PC-3 (cell line): ENCODE measurements around the gene STX12. TPM values are rescaled to one million over a fixed set of nuclear protein-coding genes. Genes with fewer than 3 reads are reported as not detected.
A peak's percentile ranks its signal among the peaks of the same experiment; 100 is the strongest.

Experiments
- ATAC-seq: fragments of 200-7000 bp; cut with Tn5 transposase; 2 replicates; pipeline ENCODE4 v1.9.1; 2020; ENCODE audit warnings: mild to moderate bottlenecking, moderate library complexity
- BruUV-seq: library from RNA; stranded (reverse); fragments of 400-500 nt; replicated peaks from 2 replicates; lab custom pipeline; 2021; lab: Mats Ljungman, UMichigan
- CTCF ChIA-PET: fragments of 300-600 bp; sonication (Branson Sonifier 250); formaldehyde crosslinking; loops from one replicate; lab custom pipeline; 2022; ENCODE audit warnings: antibody characterized with exemption; lab: Charles Lee
- POLR2A ChIA-PET: fragments of 300-600 bp; sonication (Branson Sonifier 250); formaldehyde crosslinking; loops from one replicate; lab custom pipeline; 2022; ENCODE audit warnings: antibody characterized with exemption; ENCODE audit not compliant: unreplicated experiment; lab: Charles Lee
- DNase-seq: peaks from one replicate; pipeline ENCODE4 v3.0.0-alpha.2; 2015
- H2AFZ ChIP-seq: fragments of 300-600 bp; sonication (generic); 2 replicates; pipeline ENCODE4 v1.6.0; 2016; ENCODE audit warnings: antibody characterized with exemption, low read length
- H3F3A ChIP-seq: fragments of 300-600 bp; sonication (generic); one replicate; pipeline ENCODE4 v1.6.0; 2017; ENCODE audit warnings: antibody characterized with exemption, low read length, control low read depth, mild to moderate bottlenecking; ENCODE audit not compliant: unreplicated experiment
- H3K27ac ChIP-seq: fragments of 300-600 bp; sonication (generic); 2 replicates; pipeline ENCODE4 v1.5.1; 2016; ENCODE audit warnings: mild to moderate bottlenecking, low read length
- H3K27me3 ChIP-seq: fragments of 300-600 bp; sonication (generic); 2 replicates; pipeline ENCODE4 v1.6.1; 2016; ENCODE audit warnings: low read length, mixed read lengths
- H3K36me3 ChIP-seq: fragments of 300-600 bp; sonication (generic); 2 replicates; pipeline ENCODE4 v1.6.1; 2016; ENCODE audit warnings: low read depth, mixed run types, low read length, mixed read lengths
- H3K4me1 ChIP-seq: fragments of 300-600 bp; sonication (generic); 2 replicates; pipeline ENCODE4 v1.5.1; 2016; ENCODE audit warnings: low read length; ENCODE audit not compliant: insufficient read depth
- H3K4me2 ChIP-seq: fragments of 300-600 bp; sonication (generic); 2 replicates; pipeline ENCODE4 v1.6.0; 2016; ENCODE audit warnings: low read length
- H3K4me3 ChIP-seq: fragments of 300-600 bp; sonication (generic); 2 replicates; pipeline ENCODE4 v1.5.1; 2016; ENCODE audit warnings: mild to moderate bottlenecking, low read length, mixed read lengths
- H3K79me2 ChIP-seq: fragments of 300-600 bp; sonication (generic); 2 replicates; pipeline ENCODE4 v1.6.1; 2017; ENCODE audit warnings: low read length, mixed read lengths
- H3K9ac ChIP-seq: fragments of 300-600 bp; sonication (generic); 2 replicates; pipeline ENCODE4 v1.6.0; 2016; ENCODE audit warnings: mild to moderate bottlenecking, low read length
- H3K9me2 ChIP-seq: fragments of 300-600 bp; sonication (generic); replicated peaks from 2 replicates; pipeline ENCODE4 v1.6.1; 2016; ENCODE audit warnings: mixed run types, low read length, mixed read lengths
- H3K9me3 ChIP-seq: fragments of 300-600 bp; sonication (generic); 2 replicates; pipeline ENCODE4 v1.6.1; 2016; ENCODE audit warnings: low read length, mixed read lengths
- H4K20me1 ChIP-seq: fragments of 300-600 bp; sonication (generic); 2 replicates; pipeline ENCODE4 v1.6.1; 2016; ENCODE audit warnings: low read length, mixed read lengths
- EZH2 ChIP-seq: fragments of 300-600 bp; sonication (generic); IDR thresholded peaks from one replicate; pipeline ENCODE4 v1.6.1; 2017; ENCODE audit warnings: antibody characterized with exemption, mild to moderate bottlenecking, low read length; ENCODE audit not compliant: unreplicated experiment
- EZH2phosphoT487 ChIP-seq: fragments of 300-600 bp; sonication (generic); IDR thresholded peaks from 2 replicates; pipeline ENCODE4 v1.6.1; 2018; ENCODE audit warnings: mild to moderate bottlenecking, antibody characterized with exemption, low read length, borderline replicate concordance
- intact Hi-C: fragments of 100-400 bp; cut with micrococcal nuclease; formaldehyde crosslinking; loops from 2 replicates; pipeline ENCODE4 v1.9.0; 2023
- total RNA-seq: library from RNA; depleted of rRNA; stranded (reverse); fragments of >200 nt; gene quantifications from 2 replicates; pipeline ENCODE4 v1.2.3, GENCODE V29; 2014
- TF ChIP-seq, protein P1 (sequence below): fragments of 300-600 bp; sonication (generic); conservative IDR thresholded peaks from 2 replicates; pipeline ENCODE4 v1.5.1; 2017; ENCODE audit warnings: antibody characterized with exemption, low read depth, mild to moderate bottlenecking, low read length

The STX12 gene
- total RNA-seq, 1 experiment from 2014 or later: 28.5 TPM

DNA sequence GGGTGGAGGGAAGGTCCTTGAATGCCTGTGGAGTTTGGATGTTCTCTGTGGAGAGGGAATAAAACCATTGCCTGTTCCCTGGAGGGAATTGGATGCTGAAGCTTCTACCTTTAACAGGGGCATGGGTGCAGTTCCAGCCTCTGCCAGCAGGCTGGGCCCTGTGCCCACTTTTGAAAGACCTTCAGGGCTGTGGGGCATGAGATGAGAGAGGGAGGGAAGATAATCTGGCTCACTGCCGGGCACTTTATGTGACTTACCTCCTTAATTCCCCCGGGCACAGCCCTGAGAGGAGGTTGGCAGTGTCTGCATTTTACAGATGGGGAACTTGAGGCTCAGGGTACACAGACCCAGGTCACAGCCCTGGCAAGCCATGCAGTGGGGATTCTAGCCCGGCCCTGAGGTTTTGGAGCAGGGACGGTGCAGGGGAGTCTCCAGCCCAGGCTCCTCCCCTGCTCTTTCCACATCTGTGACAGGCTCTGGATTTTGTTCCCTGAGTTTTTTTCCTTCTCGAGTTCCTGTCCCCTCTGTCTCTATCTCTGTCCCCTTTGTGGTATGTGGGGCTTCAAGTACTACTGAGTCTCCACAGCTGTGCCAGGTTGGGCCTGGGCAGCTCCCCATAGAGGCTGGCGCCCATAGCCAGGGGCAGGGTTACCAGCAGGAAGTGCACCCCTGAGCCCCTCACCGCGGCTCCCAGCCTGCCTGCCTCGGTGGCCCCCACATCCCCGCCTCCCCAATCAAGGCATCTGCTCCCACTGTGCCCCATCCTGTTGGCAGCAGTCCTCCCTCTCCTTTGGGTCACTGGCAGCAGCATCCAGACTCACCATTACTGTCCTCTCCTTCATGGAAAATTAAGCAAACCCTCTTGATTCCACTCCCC is 85.3 kb downstream of the STX12 start:
- Histone ChIP-seq H3K4me1 (peaks cover 16% of the 10 kb centered on the region), H3K9ac (no peak overlapping the region), H3K36me3 (no peaks in the 10 kb centered on the region), H2AFZ (peak overlapping the region; percentile 61), H4K20me1 (no peaks in the 10 kb centered on the region), H3K9me3 (no peaks in the 10 kb centered on the region), H3K27ac (no peak overlapping the region), H3K4me3 (no peak overlapping the region), H3F3A (no peaks in the 10 kb centered on the region), H3K4me2 (peak overlapping the region; percentile 67), H3K79me2 (no peaks in the 10 kb centered on the region), H3K9me2 (no peaks in the 10 kb centered on the region), H3K27me3 (no peaks in the 10 kb centered on the region)
- intact Hi-C loops: loop anchor here (2.0 to 10.0 kb wide), 3 partner anchors 120 to 346 kb away; partner anchors contain the start of gene EYA3
- ATAC-seq (peak; percentile 91), DNase-seq (peak; percentile 95)
- BruUV-seq: no TSS peak
- POLR2A ChIA-PET: no interaction called here
- CTCF ChIA-PET: interaction anchor here (0.5 to 1.4 kb wide), 5 partner anchors 17 to 224 kb away, joined by 3 to 10 read pairs (median 3); no protein-coding TSS in a partner anchor
- TF ChIP-seq, protein P1, sequence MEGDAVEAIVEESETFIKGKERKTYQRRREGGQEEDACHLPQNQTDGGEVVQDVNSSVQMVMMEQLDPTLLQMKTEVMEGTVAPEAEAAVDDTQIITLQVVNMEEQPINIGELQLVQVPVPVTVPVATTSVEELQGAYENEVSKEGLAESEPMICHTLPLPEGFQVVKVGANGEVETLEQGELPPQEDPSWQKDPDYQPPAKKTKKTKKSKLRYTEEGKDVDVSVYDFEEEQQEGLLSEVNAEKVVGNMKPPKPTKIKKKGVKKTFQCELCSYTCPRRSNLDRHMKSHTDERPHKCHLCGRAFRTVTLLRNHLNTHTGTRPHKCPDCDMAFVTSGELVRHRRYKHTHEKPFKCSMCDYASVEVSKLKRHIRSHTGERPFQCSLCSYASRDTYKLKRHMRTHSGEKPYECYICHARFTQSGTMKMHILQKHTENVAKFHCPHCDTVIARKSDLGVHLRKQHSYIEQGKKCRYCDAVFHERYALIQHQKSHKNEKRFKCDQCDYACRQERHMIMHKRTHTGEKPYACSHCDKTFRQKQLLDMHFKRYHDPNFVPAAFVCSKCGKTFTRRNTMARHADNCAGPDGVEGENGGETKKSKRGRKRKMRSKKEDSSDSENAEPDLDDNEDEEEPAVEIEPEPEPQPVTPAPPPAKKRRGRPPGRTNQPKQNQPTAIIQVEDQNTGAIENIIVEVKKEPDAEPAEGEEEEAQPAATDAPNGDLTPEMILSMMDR: peak; percentile 98
- TF ChIP-seq EZH2: no peak

GRCh38 chr1:27858949-27859576 is 86.0 kb downstream of the STX12 start:
- CTCF ChIA-PET: no interaction called here
- Histone ChIP-seq H3K9me2 (no peaks in the 10 kb centered on the region), H3F3A (no peaks in the 10 kb centered on the region), H3K9me3 (no peaks in the 10 kb centered on the region), H3K27ac (no peak overlapping the region), H4K20me1 (no peaks in the 10 kb centered on the region), H3K4me2 (no peak overlapping the region), H3K9ac (no peak overlapping the region), H3K79me2 (no peaks in the 10 kb centered on the region), H3K27me3 (no peaks in the 10 kb centered on the region), H3K4me1 (peaks cover 24% of the 10 kb centered on the region), H2AFZ (no peak overlapping the region), H3K36me3 (no peaks in the 10 kb centered on the region), H3K4me3 (no peak overlapping the region)
- BruUV-seq: no TSS peak
- intact Hi-C loops: loop anchor here (2.0 to 10.0 kb wide), 3 partner anchors 120 to 346 kb away; partner anchors contain the start of gene EYA3
- ATAC-seq (no peak), DNase-seq (no peak)
- POLR2A ChIA-PET: no interaction called here
- TF ChIP-seq EZH2phosphoT487 (no peak), EZH2 (no peak)
- TF ChIP-seq, protein P1: no peak
